ENCODE measurements around the gene FAM78A. TPM values are rescaled to one million over a fixed set of nuclear protein-coding genes. Genes with fewer than 3 reads are reported as not detected.
A peak's percentile ranks its signal among the peaks of the same experiment; 100 is the strongest.

The FAM78A gene
- total and polyA plus RNA-seq, 8 donors: 0.85 to 3.5 (median 1.6) TPM; not detected in 1

- H3K4me3 ChIP-seq: no peak overlapping the region
- intact Hi-C loops (cut with DNase I; ENCODE audit: low total_unique reads): no loop called here
- H3K36me3 ChIP-seq: peaks cover 0 to 5% (median 0%) of the 10 kb centered on the region in 4 donors
- H3K4me1 ChIP-seq: peaks cover 0 to 6% (median 3%) of the 10 kb centered on the region in 4 donors
- 82 to 91% (median 89%) methylated on average over 9 of the region's 9 CpGs for WGBS, 5 donors
- H3K27me3 ChIP-seq: peaks cover 0 to 21% (median 0%) of the 10 kb centered on the region in 3 donors
- H3K9me3 ChIP-seq: no peaks in the 10 kb centered on the region
- no peak for TF ChIP-seq POLR2AphosphoS5 (IDR thresholded peaks at IDR 0.05)
- no peak for TF ChIP-seq EP300 (IDR thresholded peaks at IDR 0.05)
- no peak for TF ChIP-seq CTCF (IDR thresholded peaks at IDR 0.05)
- TF ChIP-seq POLR2A (IDR thresholded peaks at IDR 0.05): no peak
- H3K27ac ChIP-seq: no peak overlapping the region
- no peak for DNase-seq
Measured at GRCh38 chr9:131312246-131312645, 35.9 kb upstream of the FAM78A start.

- Histone ChIP-seq H3K27me3 (peaks cover 0 to 17% (median 0%) of the 10 kb centered on the region in 3 donors), H3K9me3 (no peaks in the 10 kb centered on the region), H3K36me3 (peaks cover 0 to 5% (median 0%) of the 10 kb centered on the region in 4 donors), H3K4me1 (peaks cover 0 to 6% (median 3%) of the 10 kb centered on the region in 4 donors), H3K4me3 (no peak overlapping the region), H3K27ac (no peak overlapping the region)
- DNase-seq: peak; percentile 40 to 54
- intact Hi-C loops (cut with DNase I; ENCODE audit: low total_unique reads): no loop called here
- no peak for TF ChIP-seq CTCF (IDR thresholded peaks at IDR 0.05)
- TF ChIP-seq POLR2A (IDR thresholded peaks at IDR 0.05): no peak
- TF ChIP-seq EP300 (IDR thresholded peaks at IDR 0.05): no peak
- no peak for TF ChIP-seq POLR2AphosphoS5 (IDR thresholded peaks at IDR 0.05)
- 25 to 50% (median 32%) methylated on average over 10 to 20 of the region's 20 CpGs for WGBS, 5 donors
Measured at GRCh38 chr9:131310833-131311554, 34.7 kb upstream of the FAM78A start.

GRCh38 chr9:131309530-131310276 lies 33.4 kb upstream of the FAM78A start:
- intact Hi-C loops (cut with DNase I; ENCODE audit: low total_unique reads): no loop called here
- Histone ChIP-seq H3K4me1 (peaks cover 0 to 6% (median 3%) of the 10 kb centered on the region in 4 donors), H3K27me3 (peaks cover 0 to 5% (median 0%) of the 10 kb centered on the region in 3 donors), H3K4me3 (no peak overlapping the region), H3K36me3 (peaks cover 0 to 9% (median 0%) of the 10 kb centered on the region in 4 donors), H3K27ac (no peak overlapping the region), H3K9me3 (no peaks in the 10 kb centered on the region)
- 83 to 89% (median 85%) methylated on average over 14 to 18 of the region's 18 CpGs for WGBS, 5 donors
- no peak for DNase-seq
- TF ChIP-seq POLR2A (IDR thresholded peaks at IDR 0.05): no peak

- Histone ChIP-seq H3K27ac (no peak overlapping the region), H3K9me3 (no peaks in the 10 kb centered on the region), H3K4me3 (no peak overlapping the region), H3K27me3 (no peaks in the 10 kb centered on the region), H3K4me1 (peaks cover 0 to 6% (median 3%) of the 10 kb centered on the region in 4 donors), H3K36me3 (peaks cover 0 to 9% (median 0%) of the 10 kb centered on the region in 4 donors)
- TF ChIP-seq CTCF (IDR thresholded peaks at IDR 0.05) (no peak), POLR2AphosphoS5 (IDR thresholded peaks at IDR 0.05) (no peak), POLR2A (IDR thresholded peaks at IDR 0.05) (no peak)
- WGBS, 5 donors: 75 to 85% (median 80%) methylated on average over 14 to 17 of the region's 17 CpGs
- no peak for DNase-seq
- intact Hi-C loops (cut with DNase I; ENCODE audit: low total_unique reads): no loop called here
Measured at GRCh38 chr9:131308906-131309529, 32.7 kb upstream of the FAM78A start.
